HFFc6 (cell line): Measurements from ENCODE around the gene TARP.
"Not testable (repeated sequence)": the region's sequence is repeated elsewhere in the genome, so short reads cannot be mapped to it uniquely, and the experiment has no call there.

Source experiments
- DNase-seq: peaks from one replicate; pipeline ENCODE4 v3.0.0-alpha.2; 2018
- H3K27ac Mint-ChIP-seq: 2 replicates; pipeline ENCODE4 v1.8.0; 2020; ENCODE audit warnings: mild to moderate bottlenecking, mixed read lengths
- H3K27me3 Mint-ChIP-seq: 2 replicates; pipeline ENCODE4 v1.8.0; 2021; ENCODE audit warnings: mild to moderate bottlenecking, moderate library complexity, mixed read lengths; ENCODE audit not compliant: insufficient read depth
- H3K36me3 Mint-ChIP-seq: 2 replicates; pipeline ENCODE4 v1.8.0; 2021; ENCODE audit warnings: low read depth, mixed read lengths
- H3K4me1 Mint-ChIP-seq: 2 replicates; pipeline ENCODE4 v1.8.0; 2020; ENCODE audit warnings: low read depth, mixed read lengths
- H3K4me3 Mint-ChIP-seq: 2 replicates; pipeline ENCODE4 v1.8.0; 2020; ENCODE audit warnings: mild to moderate bottlenecking, moderate library complexity, mixed read lengths
- H3K9me3 Mint-ChIP-seq: 2 replicates; pipeline ENCODE4 v1.8.0; 2020; ENCODE audit warnings: mild to moderate bottlenecking, mixed read lengths
- CTCF ChIP-seq: fragments of 200-600 bp; sonication (generic); IDR thresholded peaks from 2 replicates; pipeline ENCODE4 v1.5.0; 2021; ENCODE audit warnings: antibody characterized with exemption, mild to moderate bottlenecking

TARP gene

GRCh38 chr7:38257350-38257677 lies 16.1 kb downstream of the TARP start:
- Mint-ChIP-seq H3K27ac (no peak overlapping the region), H3K27me3 (peaks cover 7% of the 10 kb centered on the region), H3K36me3 (no peaks in the 10 kb centered on the region)

GRCh38 chr7:38249849-38250248 lies 23.6 kb downstream of the TARP start:
- not testable (repeated sequence) for H3K27me3 Mint-ChIP-seq, H3K4me3 Mint-ChIP-seq, H3K36me3 Mint-ChIP-seq, H3K9me3 Mint-ChIP-seq, H3K27ac Mint-ChIP-seq, DNase-seq, H3K4me1 Mint-ChIP-seq

More at GRCh38 chr7:38257350-38257677, 16.1 kb downstream of the TARP start:
- no peaks in the 10 kb centered on the region for H3K9me3 Mint-ChIP-seq
- no peak overlapping the region for H3K4me3 Mint-ChIP-seq
- no peak for TF ChIP-seq CTCF
- H3K4me1 Mint-ChIP-seq = no peaks in the 10 kb centered on the region
- DNase-seq = no peak

GRCh38 chr7:38248069-38248567 lies 25.3 kb downstream of the TARP start:
- Mint-ChIP-seq H3K36me3 (no peaks in the 10 kb centered on the region), H3K27me3 (no peaks in the 10 kb centered on the region), H3K9me3 (no peaks in the 10 kb centered on the region), H3K27ac (no peak overlapping the region), H3K4me1 (no peaks in the 10 kb centered on the region), H3K4me3 (no peak overlapping the region)
- no peak for TF ChIP-seq CTCF
- DNase-seq = no peak

GRCh38 chr7:38245409-38245977 lies 27.9 kb downstream of the TARP start:
- DNase-seq = no peak
- Mint-ChIP-seq H3K9me3 (no peaks in the 10 kb centered on the region), H3K36me3 (no peaks in the 10 kb centered on the region), H3K4me3 (no peak overlapping the region), H3K27ac (no peak overlapping the region), H3K4me1 (no peaks in the 10 kb centered on the region), H3K27me3 (no peaks in the 10 kb centered on the region; the same call in 1 of the 2 replicates)
- no peak for TF ChIP-seq CTCF

GRCh38 chr7:38244516-38244915 lies 28.9 kb downstream of the TARP start:
- Mint-ChIP-seq H3K36me3 (no peaks in the 10 kb centered on the region), H3K27me3 (no peaks in the 10 kb centered on the region; the same call in 1 of the 2 replicates), H3K4me1 (no peaks in the 10 kb centered on the region), H3K9me3 (no peaks in the 10 kb centered on the region), H3K4me3 (no peak overlapping the region), H3K27ac (no peak overlapping the region)
- no peak for DNase-seq
- no peak for TF ChIP-seq CTCF

- H3K27me3 Mint-ChIP-seq, H3K4me3 Mint-ChIP-seq, H3K36me3 Mint-ChIP-seq, H3K9me3 Mint-ChIP-seq, DNase-seq, H3K4me1 Mint-ChIP-seq, H3K27ac Mint-ChIP-seq: not testable (repeated sequence)
Measured at GRCh38 chr7:38243345-38243744, 30.1 kb downstream of the TARP start.

GRCh38 chr7:38242814-38243213 lies 30.6 kb downstream of the TARP start:
- TF ChIP-seq CTCF = no peak
- no peaks in the 10 kb centered on the region for H3K36me3 Mint-ChIP-seq
- H3K4me3 Mint-ChIP-seq = no peak overlapping the region
- peaks cover 3% of the 10 kb centered on the region for H3K27me3 Mint-ChIP-seq
- H3K4me1 Mint-ChIP-seq = no peaks in the 10 kb centered on the region
- no peak overlapping the region for H3K27ac Mint-ChIP-seq
- no peak for DNase-seq
- no peaks in the 10 kb centered on the region for H3K9me3 Mint-ChIP-seq
